KMS-11 (cell line): ENCODE results near the gene YAF2.

Experiments used
- H2AFZ ChIP-seq: fragments of 200-600 bp; sonication (generic); 2 replicates; pipeline ENCODE4 v1.6.1; 2016; ENCODE audit warnings: antibody characterized with exemption, mixed run types, low read depth
- H3K27ac ChIP-seq: fragments of 200-600 bp; sonication (generic); 2 replicates; pipeline ENCODE4 v1.6.1; 2016; ENCODE audit warnings: mild to moderate bottlenecking, mixed run types
- H3K27me3 ChIP-seq: fragments of 200-600 bp; sonication (generic); 2 replicates; pipeline ENCODE4 v1.6.1; 2017; ENCODE audit warnings: mild to moderate bottlenecking, low read depth, mixed run types, moderate library complexity; ENCODE audit not compliant: insufficient read depth
- H3K36me3 ChIP-seq: fragments of 200-600 bp; sonication (generic); 2 replicates; pipeline ENCODE4 v1.6.1; 2017; ENCODE audit warnings: mild to moderate bottlenecking, mixed run types; ENCODE audit not compliant: insufficient read depth
- H3K4me1 ChIP-seq: fragments of 200-600 bp; sonication (generic); 2 replicates; pipeline ENCODE4 v1.6.1; 2016; ENCODE audit warnings: mild to moderate bottlenecking, low read depth, mixed run types; ENCODE audit not compliant: poor library complexity, severe bottlenecking
- H3K4me2 ChIP-seq: fragments of 200-600 bp; sonication (generic); 2 replicates; pipeline ENCODE4 v1.7.0; 2016; ENCODE audit warnings: mild to moderate bottlenecking, mixed run types
- H3K4me3 ChIP-seq: fragments of 200-600 bp; sonication (generic); IDR thresholded peaks from 2 replicates; pipeline ENCODE4 v1.6.1; 2017; ENCODE audit warnings: low read depth, low read length, mixed read lengths; ENCODE audit not compliant: insufficient read depth
- H3K79me2 ChIP-seq: fragments of 200-600 bp; sonication (generic); 2 replicates; pipeline ENCODE4 v1.6.1; 2016; ENCODE audit warnings: low read depth, mixed run types; ENCODE audit not compliant: insufficient read depth
- H3K9ac ChIP-seq: fragments of 200-600 bp; sonication (generic); 2 replicates; pipeline ENCODE4 v1.6.1; 2016; ENCODE audit warnings: mild to moderate bottlenecking, mixed run types
- H4K20me1 ChIP-seq: fragments of 200-600 bp; sonication (generic); 2 replicates; pipeline ENCODE4 v1.6.1; 2016; ENCODE audit warnings: mild to moderate bottlenecking, mixed run types; ENCODE audit not compliant: insufficient read depth
- CTCF ChIP-seq: fragments of 200-600 bp; sonication (generic); conservative IDR thresholded peaks from 2 replicates; pipeline ENCODE4 v1.6.1; 2017; ENCODE audit warnings: low read depth, mild to moderate bottlenecking, antibody characterized with exemption, low read length, moderate library complexity, mixed read lengths

The YAF2 gene

DNA sequence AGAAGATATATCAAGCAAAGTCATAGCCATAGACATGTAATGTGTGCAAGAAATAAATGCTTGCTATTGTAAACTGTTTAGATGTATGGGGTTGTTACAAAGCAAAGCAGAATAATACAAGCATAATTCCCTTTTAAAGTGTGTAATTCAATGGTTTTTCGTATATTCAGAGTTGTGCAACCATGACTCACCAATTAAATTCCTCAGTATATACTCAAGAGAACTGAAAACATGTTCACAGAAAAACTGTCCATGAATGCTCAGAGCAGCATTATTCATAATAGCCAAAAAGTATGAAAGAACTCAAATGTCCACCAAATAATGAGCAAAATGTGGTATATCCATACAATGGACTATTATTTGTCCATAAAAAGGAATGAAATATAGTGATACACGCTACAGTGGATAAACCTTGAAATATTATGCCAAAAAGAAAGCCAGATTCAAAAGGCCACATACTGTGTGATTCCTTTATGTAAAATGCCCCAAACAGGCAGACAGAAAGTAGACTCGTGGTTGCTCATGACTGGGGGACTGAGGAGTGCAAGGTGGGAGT, 102.7 kb downstream of the YAF2 start:
- TF ChIP-seq CTCF: no peak
- Histone ChIP-seq H3K27me3 (no peaks in the 10 kb centered on the region), H3K9ac (no peak overlapping the region), H3K36me3 (no peaks in the 10 kb centered on the region), H3K4me2 (no peak overlapping the region), H4K20me1 (no peaks in the 10 kb centered on the region), H3K4me3 (no peak overlapping the region), H2AFZ (no peak overlapping the region), H3K27ac (no peak overlapping the region), H3K4me1 (no peaks in the 10 kb centered on the region), H3K79me2 (peaks cover 46% of the 10 kb centered on the region; the same call in 1 of the 2 replicates)

GRCh38 chr12:42130672-42131402, 107.2 kb downstream of the YAF2 start:
- TF ChIP-seq CTCF: no peak
- Histone ChIP-seq H3K4me1 (peaks cover 24% of the 10 kb centered on the region), H3K36me3 (no peaks in the 10 kb centered on the region), H3K79me2 (peaks cover 16% of the 10 kb centered on the region; the same call in 1 of the 2 replicates), H2AFZ (no peak overlapping the region), H3K4me3 (no peak overlapping the region), H3K27ac (no peak overlapping the region), H3K4me2 (no peak overlapping the region), H4K20me1 (no peaks in the 10 kb centered on the region), H3K27me3 (no peaks in the 10 kb centered on the region), H3K9ac (no peak overlapping the region)

DNA sequence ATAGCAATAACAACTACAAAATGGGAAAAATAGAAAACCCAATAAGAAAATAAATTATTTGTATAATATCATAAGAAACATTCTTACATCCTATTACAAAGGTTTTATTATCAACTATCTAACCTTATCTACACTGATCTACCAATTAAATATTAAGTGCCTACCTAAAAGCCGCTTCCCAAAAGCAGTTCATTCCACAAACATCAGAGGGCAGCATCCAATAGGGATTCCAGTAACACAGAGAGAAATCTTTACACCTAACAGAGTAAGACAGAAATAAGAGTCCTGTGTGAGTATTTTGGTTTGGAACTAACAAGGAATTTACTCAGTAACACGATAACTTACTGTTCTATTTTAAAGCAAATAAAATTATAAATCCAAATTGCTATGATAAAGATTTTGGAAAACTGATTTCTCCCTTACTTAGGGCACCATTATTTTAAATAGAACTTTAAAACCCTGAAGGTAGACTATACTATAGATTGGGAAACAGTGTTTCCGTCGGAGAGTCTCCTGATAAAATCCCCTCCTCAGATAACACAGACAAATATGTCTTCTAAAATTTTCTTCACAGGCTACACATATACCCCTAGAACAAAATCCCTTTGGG, 108.3 kb downstream of the YAF2 start:
- Histone ChIP-seq H3K79me2 (peaks cover 7% of the 10 kb centered on the region; the same call in 1 of the 2 replicates), H3K9ac (no peak overlapping the region), H2AFZ (no peak overlapping the region), H3K27me3 (no peaks in the 10 kb centered on the region), H3K36me3 (no peaks in the 10 kb centered on the region), H4K20me1 (no peaks in the 10 kb centered on the region), H3K4me1 (peaks cover 24% of the 10 kb centered on the region), H3K27ac (no peak overlapping the region), H3K4me2 (no peak overlapping the region), H3K4me3 (no peak overlapping the region)
- peak; percentile 59 for TF ChIP-seq CTCF

DNA sequence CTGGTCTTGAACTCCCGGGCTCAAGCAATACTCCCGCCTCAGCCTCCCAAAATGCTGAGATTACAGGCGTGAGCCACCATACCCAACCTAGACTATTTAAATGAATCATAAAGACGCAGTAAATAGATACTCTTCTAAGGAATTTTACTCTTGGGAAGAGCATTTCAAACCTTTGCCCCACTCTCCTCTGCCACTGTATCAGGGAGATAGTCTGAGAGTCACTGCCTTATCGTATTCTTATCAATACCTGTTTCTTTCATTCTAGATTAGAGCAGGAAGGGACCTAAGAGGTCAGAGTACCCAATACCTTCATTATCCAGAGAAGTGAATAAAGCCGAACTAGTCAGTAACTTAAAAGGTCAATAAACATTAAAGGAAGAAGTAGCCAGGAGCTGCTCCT, 109.2 kb downstream of the YAF2 start:
- H3K4me1 ChIP-seq: peaks cover 24% of the 10 kb centered on the region
- no peaks in the 10 kb centered on the region for H4K20me1 ChIP-seq
- H3K27me3 ChIP-seq: no peaks in the 10 kb centered on the region
- no peak overlapping the region for H3K9ac ChIP-seq
- no peaks in the 10 kb centered on the region for H3K36me3 ChIP-seq
- H3K27ac ChIP-seq: no peak overlapping the region
- H3K4me2 ChIP-seq: no peak overlapping the region
- no peak for TF ChIP-seq CTCF
- H3K79me2 ChIP-seq: peaks cover 7% of the 10 kb centered on the region; the same call in 1 of the 2 replicates
- H2AFZ ChIP-seq: no peak overlapping the region
- H3K4me3 ChIP-seq: no peak overlapping the region
